GM12874 (cell line): Measurements from ENCODE around the gene PBLD.

Experiments
- CTCF ChIP-seq: IDR thresholded peaks from 2 replicates; pipeline ENCODE4 v1.5.1; 2011; ENCODE audit warnings: low read depth, mild to moderate bottlenecking, control low read depth, low read length, moderate library complexity; ENCODE audit not compliant: insufficient read depth

Gene PBLD

GRCh38 chr10:68329506-68329861 lies 3.2 kb downstream of the PBLD start:
- TF ChIP-seq CTCF, result no peak

- TF ChIP-seq CTCF, result no peak
Observed at GRCh38 chr10:68327889-68328786, 4.6 kb downstream of the PBLD start.

GRCh38 chr10:68318331-68319059 lies 14.2 kb downstream of the PBLD start:
- TF ChIP-seq CTCF, result no peak

- TF ChIP-seq CTCF, result no peak
Observed at GRCh38 chr10:68315582-68315981, 17.1 kb downstream of the PBLD start.

GRCh38 chr10:68310531-68310930 lies 22.2 kb downstream of the PBLD start:
- TF ChIP-seq CTCF, result no peak

- no peak for TF ChIP-seq CTCF
Observed at GRCh38 chr10:68305854-68306253, 26.9 kb downstream of the PBLD start.

- TF ChIP-seq CTCF, result no peak
Observed at GRCh38 chr10:68303849-68304412, 28.8 kb downstream of the PBLD start.
